22Rv1 (cell line): ENCODE data around the gene OAT.

Experiments
- CTCF ChIP-seq: fragments of 450-650 bp; IDR thresholded peaks from 2 replicates; pipeline ENCODE4 v1.5.1; 2017; ENCODE audit warnings: mild to moderate bottlenecking
- ZFX ChIP-seq: fragments of 450-650 bp; IDR thresholded peaks from 2 replicates; pipeline ENCODE4 v1.6.1; 2017; ENCODE audit warnings: antibody characterized with exemption, borderline replicate concordance

- TF ChIP-seq CTCF (no peak), ZFX (no peak)
Observed at GRCh38 chr10:124448696-124449169, 30.0 kb upstream of the OAT start.
